SJSA1 (cell line): ENCODE results near the gene RPS13. TPM values are rescaled to one million over a fixed set of nuclear protein-coding genes. Genes with fewer than 3 reads are reported as not detected.

ENCODE experiments used
- total RNA-seq: library from RNA; depleted of rRNA; stranded (reverse); fragments of >200 nt; shearing (Covaris generic); gene quantifications from 2 replicates; pipeline ENCODE4 v1.2.3, GENCODE V29; 2014; rRNA removed

The RPS13 gene
- total RNA-seq, 1 experiment from 2014 or later, result 1,546 TPM

Other genes with a start within 250 kb of the RPS13 start
- not detected in 2 replicates for gene PLEKHA7, start 63.3 kb downstream of the RPS13 start, total RNA-seq
- 35.5 and 105 TPM in 2 replicates for gene PIK3C2A, start 130.3 kb upstream of the RPS13 start, total RNA-seq
- gene NUCB2, start 199.1 kb upstream of the RPS13 start, total RNA-seq, result 129 and 143 TPM in 2 replicates